ENCODE measurements around the gene PROM1. TPM values are rescaled to one million over a fixed set of nuclear protein-coding genes. Genes with fewer than 3 reads are reported as not detected.

Gene PROM1
- total RNA-seq, 1 donor from 2014 or later = 3.5 TPM

- intact Hi-C loops (cut with DNase I) = no loop called here
- DNase-seq (ENCODE audit: missing footprints) (no peak), ATAC-seq (no peak)
Measured at GRCh38 chr4:16006771-16007446, 76.9 kb downstream of the PROM1 start.

GRCh38 chr4:16005676-16006075, 78.1 kb downstream of the PROM1 start:
- no peak for ATAC-seq
- intact Hi-C loops (cut with DNase I) = no loop called here
- DNase-seq (ENCODE audit: missing footprints) = no peak

DNA sequence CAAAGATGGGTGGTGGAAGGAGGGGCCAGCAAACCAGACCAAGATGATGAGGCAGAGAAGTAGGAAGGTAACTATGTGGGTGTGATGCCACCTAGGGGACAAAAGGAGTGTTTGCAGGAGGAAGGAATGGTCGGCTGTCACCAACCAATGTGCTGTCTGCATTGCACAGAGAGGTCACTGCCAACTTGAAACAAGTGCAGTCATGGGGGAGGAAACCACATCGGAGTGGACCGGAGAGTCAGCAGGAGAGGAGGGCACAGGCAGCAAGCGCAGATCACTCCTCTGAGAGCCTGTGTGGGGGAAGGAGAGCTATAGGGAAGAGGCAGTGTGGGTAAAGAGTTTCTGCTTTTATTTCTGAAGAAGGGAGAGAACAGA, 82.4 kb downstream of the PROM1 start:
- intact Hi-C loops (cut with DNase I) = loop anchor here (2.0 to 5.0 kb wide), 4 partner anchors 39 to 519 kb away; partner anchors contain the start of gene FGFBP2
- DNase-seq (ENCODE audit: missing footprints) (no peak), ATAC-seq (peak; percentile 93)

- ATAC-seq = peak; percentile 18
- intact Hi-C loops (cut with DNase I) = loop anchor here (2.0 to 5.0 kb wide), 4 partner anchors 39 to 519 kb away; partner anchors contain the start of gene FGFBP2
- DNase-seq (ENCODE audit: missing footprints) = no peak
Measured at GRCh38 chr4:16000708-16001483, 82.9 kb downstream of the PROM1 start.

DNA sequence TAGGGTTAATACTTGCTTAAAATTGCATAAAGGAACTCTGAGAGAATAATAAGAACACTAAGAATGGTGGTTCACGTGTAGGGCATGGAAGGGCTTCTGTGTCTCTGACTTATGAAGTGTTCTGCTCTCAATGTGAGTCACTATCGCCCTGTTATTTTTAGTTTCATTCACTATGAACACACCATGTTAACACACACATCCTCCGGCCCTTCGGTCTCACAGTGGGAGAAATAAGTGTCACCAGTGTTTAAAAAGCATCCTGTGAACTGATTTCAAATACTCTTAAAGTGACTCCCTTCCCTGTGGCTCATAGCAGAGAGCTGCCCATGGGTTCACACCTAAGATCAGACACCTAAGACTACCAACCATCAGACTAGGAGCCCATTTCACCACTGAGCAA, 87.0 kb downstream of the PROM1 start:
- ATAC-seq = peak; percentile 37
- intact Hi-C loops (cut with DNase I) = no loop called here

GRCh38 chr4:15995826-15996225, 88.0 kb downstream of the PROM1 start:
- ATAC-seq = no peak
- intact Hi-C loops (cut with DNase I) = no loop called here
- DNase-seq (ENCODE audit: missing footprints) = no peak

More for the DNA sequence above, 87.0 kb downstream of the PROM1 start:
- DNase-seq (ENCODE audit: missing footprints) = no peak

GRCh38 chr4:15992167-15992485, 91.7 kb downstream of the PROM1 start:
- DNase-seq (ENCODE audit: missing footprints) = no peak
- intact Hi-C loops (cut with DNase I) = no loop called here
- no peak for ATAC-seq

- no peak for ATAC-seq
- DNase-seq (ENCODE audit: missing footprints) = no peak
- intact Hi-C loops (cut with DNase I) = no loop called here
Measured at GRCh38 chr4:15990570-15991285, 93.1 kb downstream of the PROM1 start.

- ATAC-seq = no peak
- intact Hi-C loops (cut with DNase I) = no loop called here
Measured at GRCh38 chr4:15989424-15989823, 94.4 kb downstream of the PROM1 start.

GRCh38 chr4:15988222-15988621, 95.6 kb downstream of the PROM1 start:
- intact Hi-C loops (cut with DNase I) = no loop called here
- DNase-seq (ENCODE audit: missing footprints) (no peak), ATAC-seq (no peak)

More at GRCh38 chr4:15989424-15989823, 94.4 kb downstream of the PROM1 start:
- no peak for DNase-seq (ENCODE audit: missing footprints)

- intact Hi-C loops (cut with DNase I) = no loop called here
- DNase-seq (ENCODE audit: missing footprints) = no peak
- ATAC-seq = no peak
Measured at GRCh38 chr4:15986907-15987306, 96.9 kb downstream of the PROM1 start.

DNA sequence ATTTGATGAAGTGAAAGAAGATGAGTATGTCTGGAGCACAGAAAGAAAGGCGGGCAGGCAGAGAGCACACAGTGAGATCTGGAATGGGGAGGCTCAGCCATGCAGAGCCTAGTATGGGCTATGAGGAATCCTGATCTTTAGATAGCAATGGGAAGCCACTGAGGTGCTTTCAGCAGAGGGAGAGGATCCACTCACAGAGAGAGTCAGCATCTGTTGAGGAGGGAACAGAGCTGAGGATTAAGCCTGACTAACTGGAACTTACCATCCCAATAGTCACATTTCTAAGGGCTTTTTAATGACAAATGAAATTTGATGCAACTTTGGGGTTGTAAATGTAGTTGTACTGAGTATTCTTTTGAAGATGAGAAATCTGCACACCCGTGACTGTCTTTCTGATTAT, 100.2 kb downstream of the PROM1 start:
- intact Hi-C loops (cut with DNase I) = no loop called here
- no peak for ATAC-seq

GRCh38 chr4:15982842-15983524, 100.8 kb downstream of the PROM1 start:
- DNase-seq (ENCODE audit: missing footprints) (no peak), ATAC-seq (no peak)
- intact Hi-C loops (cut with DNase I) = no loop called here

More for the DNA sequence above, 100.2 kb downstream of the PROM1 start:
- DNase-seq (ENCODE audit: missing footprints) = no peak

- intact Hi-C loops (cut with DNase I) = no loop called here
- ATAC-seq = peak; percentile 85
- DNase-seq (ENCODE audit: missing footprints) = no peak
Measured at GRCh38 chr4:15976456-15977447, 107.1 kb downstream of the PROM1 start.

- DNase-seq (ENCODE audit: missing footprints) (no peak), ATAC-seq (no peak)
- intact Hi-C loops (cut with DNase I) = no loop called here
Measured at GRCh38 chr4:15971068-15971801, 112.6 kb downstream of the PROM1 start.

GRCh38 chr4:15968551-15969300, 115.1 kb downstream of the PROM1 start:
- intact Hi-C loops (cut with DNase I) = no loop called here
- DNase-seq (ENCODE audit: missing footprints) = no peak
- no peak for ATAC-seq

DNA sequence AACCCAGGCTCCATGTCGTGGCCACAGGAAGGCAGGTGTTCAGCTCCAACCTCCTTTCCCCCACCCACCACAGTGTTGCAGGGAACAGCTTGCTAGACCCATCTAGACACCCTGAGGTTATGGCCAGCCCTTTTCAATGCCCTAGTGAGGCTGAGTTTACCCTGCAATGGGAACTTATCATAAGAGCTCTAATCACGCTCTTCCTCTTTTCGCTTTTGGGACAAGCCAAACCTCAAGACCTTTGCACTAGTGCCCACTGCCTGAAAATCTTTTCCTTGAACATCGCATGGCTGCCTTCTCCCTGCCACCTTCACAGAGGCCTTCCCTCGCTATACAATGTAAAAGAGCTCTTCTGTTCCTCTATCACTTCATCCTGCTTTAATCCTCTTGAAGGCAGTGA, 118.5 kb downstream of the PROM1 start:
- intact Hi-C loops (cut with DNase I) = no loop called here
- DNase-seq (ENCODE audit: missing footprints) = no peak
- ATAC-seq = no peak

Data from Right ventricle myocardium inferior (tissue), 1 donor.